Stimulated activated CD4-positive, alpha-beta T cell treated with anti-CD3 and anti-CD28 coated beads, Interleukin-2, amount 100 ng/mL, for 4 hours (primary cell): ENCODE results near the gene KMT5B.

ENCODE experiments used
- DNase-seq: peaks from one replicate; pipeline ENCODE4 v3.0.0-alpha.2; 2020; ENCODE audit warnings: low read depth

The KMT5B gene

DNA sequence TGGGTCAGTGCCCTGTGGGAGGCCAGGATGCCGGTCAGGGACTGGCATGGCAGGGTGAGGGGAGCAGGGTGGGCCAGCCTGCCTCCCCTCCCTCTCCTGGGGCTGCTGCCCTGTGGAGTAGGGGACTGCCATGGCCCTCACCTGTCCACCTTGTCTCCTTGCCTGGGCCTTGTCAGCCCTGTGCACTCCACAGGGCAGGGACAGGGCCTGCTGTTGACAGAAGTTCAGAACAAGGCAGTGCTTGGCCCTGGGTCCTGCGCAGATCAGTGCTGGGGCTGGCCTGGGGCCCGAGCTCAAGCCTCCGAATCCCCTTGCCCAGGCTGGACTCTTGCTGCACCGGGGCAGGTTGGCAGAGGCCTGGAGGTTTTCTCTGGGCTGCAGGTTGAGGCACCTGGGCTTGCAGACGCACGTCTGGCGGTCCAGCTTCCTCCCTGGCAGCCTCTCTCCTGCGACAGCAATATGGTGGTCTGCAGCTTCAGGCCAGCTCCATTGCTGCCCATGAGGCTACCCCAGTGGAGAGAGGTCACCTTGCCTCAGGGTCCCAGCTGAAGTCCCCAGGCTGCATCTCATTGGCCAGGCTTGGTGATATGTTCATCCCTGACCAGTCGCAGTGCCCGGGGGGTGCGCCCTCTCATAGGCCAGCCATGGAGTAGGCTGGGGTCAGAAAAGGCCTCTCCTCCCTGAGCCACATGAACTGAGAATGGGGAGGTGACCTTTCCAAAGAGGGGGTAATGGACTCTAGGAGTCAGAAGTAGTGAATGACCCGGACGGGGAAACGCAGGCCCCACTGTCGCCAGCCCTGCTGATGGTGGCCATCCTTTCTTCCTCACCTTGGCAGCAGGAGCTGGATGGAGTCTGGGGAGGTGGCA is 70.4 kb downstream of the KMT5B start:
- DNase-seq = no peak

DNA sequence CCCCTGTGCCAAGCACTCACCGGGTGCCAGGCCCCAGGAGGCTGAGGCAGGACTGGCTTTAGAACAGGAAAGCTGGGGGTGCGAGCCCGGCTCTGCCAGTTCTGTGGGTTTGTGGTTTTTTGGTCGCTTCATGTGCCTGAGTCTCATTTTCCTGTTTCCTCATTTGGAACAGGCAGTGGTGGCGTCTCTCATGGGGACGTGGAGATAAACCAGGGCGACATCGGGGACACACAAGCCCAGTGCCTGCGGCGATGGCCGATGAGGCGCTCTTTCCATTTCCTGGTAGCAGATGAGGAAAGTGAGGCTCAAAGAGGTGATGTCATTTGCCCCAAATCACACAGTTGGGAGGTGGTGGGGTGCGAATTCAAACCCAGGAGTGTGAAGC is 71.1 kb downstream of the KMT5B start:
- DNase-seq = peak; percentile 41

DNA sequence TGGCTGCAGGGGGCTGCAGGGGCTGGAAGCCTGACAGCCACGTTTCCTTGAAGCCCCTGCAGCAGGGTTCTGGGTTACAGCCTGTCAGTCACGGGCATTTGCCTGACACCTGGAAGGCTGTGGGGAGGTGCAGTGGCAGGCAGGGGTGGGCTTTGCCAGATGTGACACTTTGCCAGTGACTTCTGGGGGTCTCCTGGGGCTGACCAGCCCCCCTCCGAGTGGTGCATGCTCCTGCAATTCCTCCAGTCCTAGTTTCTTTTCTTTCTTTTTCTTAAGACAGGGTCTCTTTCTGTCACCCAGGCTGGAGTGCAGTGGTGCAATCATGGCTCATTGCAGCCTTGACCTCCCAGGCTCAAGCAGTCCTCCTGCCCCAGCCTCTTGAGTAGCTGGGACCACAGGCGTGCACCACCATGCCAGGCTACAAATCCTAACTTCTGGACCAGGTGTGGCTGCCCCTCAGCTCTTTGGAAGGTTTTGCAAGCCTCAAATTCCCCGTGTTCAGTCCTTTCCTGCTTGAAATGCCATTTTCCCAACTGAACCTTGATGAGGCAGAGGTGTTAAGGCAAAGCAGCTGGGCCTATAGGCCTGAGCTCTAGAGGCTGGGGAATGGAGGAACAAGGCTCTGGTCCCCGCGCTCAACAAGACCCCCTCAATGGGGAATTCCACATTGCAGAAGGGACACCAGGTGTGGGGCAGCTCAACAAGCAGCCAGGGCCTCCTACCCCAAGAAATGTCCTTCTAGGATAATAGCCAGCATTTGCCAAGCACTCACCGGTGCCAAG is 71.7 kb downstream of the KMT5B start:
- no peak for DNase-seq

DNA sequence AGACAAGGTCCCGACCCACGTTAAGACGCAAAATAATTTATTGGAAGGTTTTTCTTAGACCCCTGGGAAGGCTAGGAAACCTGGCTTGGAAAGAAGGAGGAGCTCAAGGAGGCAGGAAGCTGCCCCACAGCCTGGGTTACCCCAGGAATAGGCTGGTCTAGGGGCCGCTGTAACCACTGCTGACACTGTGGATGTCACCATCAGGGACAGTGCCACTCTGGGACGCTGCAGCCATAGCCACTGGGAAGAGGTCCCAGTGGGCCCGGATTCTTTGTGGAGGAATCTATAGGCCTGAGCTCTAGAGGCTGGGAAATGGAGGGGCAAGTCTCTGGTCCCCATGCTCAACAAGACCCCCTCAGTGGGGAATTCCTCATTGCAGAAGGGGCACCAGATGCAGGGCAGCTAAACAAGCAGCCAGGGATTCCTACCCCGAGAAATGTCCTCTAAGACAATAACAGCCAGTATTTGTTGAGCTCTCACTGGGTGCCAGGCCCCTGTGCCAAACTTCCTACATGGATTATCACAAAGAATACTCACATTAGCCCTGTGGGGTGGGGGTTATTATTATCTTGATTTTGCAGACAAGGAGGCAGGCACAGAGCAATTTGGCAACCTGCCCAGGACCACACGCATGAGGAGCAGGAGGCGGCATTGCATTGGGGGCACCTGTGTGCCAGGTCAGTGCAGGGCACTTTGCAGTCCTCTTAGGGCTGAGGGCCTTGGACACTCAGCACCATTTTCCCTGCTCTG is 72.4 kb downstream of the KMT5B start:
- no peak for DNase-seq

DNA sequence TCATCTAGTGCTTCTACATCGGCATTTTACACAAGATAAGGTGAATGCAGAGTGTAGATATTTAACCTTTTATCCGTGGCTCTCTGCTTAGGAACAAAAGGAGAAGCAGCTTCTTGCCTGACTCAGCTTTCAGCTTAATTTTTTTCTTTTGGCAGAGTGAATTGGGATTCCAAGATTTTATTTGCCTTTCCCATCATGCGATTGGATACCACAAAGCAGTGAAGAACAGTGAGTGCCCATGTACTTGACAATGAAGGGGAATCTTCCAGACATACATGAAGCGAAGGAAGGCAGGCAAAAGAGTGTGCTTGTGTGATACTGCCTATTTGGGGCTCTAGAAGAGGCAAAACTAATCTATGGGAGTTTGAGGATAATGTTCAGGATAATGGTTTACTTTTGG is 74.9 kb downstream of the KMT5B start:
- DNase-seq = no peak

DNA sequence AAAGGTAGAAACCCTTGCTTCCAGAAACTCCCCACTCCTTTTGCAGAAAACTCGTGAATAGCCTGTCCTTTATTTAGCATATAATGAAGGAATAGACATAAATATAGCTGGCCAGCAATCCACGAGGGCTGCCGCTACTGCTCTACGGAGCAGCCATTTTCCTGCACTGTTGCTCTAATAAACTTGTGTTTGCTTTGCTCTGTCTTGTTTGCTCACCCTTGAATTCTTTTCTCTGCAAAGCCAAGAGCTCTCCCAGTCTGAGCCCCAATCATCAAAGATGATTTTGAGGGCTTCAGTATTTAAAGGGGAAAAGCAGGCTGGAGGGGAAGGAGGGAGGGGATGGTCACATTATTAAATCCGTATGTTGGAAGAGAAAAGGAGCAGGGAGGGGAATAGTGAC is 75.3 kb downstream of the KMT5B start:
- DNase-seq = no peak

DNA sequence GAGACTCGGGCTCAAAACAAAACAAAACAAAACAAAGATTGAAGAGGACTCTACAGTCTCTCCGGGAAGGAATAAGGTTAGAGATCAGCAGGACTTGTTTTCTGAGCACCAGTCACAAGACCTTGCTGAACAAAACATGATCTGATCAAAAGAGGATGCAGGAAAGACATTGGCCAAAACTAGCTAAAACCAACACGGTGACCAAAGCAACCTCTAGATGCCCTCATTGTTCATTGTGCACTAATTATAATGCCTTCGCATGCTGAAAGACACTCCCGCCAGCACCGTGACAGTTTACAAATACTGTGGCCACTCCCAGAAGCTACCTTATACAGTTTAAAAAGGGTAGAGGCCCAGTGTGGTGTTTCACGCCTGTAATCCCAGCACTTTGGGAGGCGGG is 76.2 kb downstream of the KMT5B start:
- no peak for DNase-seq

DNA sequence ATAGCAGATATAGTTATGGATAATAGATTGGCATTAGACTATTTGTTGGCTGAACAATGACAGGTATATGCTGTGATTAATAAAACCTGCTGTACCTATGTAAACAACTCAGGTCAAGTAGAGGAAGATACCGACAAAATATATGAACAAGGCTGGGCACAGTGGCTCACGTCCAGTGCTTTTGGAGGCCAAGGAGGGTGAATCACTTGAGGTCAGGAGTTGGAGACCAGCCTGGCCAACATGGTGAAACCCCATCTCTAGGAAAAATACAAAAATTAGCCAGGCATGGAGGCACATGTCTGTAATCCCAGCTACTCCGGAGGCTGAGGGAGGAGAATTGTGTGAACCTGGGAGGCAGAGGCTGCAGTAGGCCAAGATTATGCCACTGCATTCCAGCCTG is 77.9 kb downstream of the KMT5B start:
- DNase-seq = no peak

DNA sequence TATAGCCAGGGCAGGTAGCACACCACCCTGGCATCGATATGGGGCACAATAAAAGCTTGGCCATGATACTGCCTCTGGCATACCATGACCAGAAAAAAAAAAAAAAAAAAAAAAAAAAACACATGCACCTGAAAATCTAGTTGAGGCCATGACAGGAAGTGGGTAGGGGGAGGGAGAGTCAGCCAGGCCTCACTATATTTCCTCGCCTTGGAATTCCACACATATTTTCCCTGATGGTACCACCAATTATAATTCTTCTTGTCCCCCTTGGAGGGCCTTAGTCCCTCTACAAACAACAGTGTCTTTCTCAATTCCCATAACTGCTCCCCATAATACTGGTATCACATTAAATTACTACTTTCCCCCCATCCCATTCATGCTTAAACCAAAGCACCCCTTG is 79.3 kb downstream of the KMT5B start:
- no peak for DNase-seq

DNA sequence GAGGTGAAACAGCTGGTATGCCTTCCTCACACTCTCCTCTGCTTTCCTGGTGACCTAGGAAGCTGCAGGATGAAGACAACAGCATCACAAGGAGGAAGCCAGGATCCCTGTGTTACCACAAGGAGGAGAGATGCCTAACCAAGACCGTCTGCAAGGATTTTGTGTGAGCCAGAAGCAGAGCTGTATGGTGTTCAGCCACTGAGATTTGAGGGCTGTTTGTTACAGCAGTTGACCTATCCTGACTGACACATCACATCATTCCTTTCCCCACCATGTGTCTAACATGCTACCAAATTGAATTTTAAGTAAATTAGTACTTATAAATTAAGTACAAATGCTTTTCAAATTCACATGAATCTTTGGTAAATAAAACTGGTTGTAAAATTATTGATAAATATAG is 83.0 kb downstream of the KMT5B start:
- DNase-seq = no peak

DNA sequence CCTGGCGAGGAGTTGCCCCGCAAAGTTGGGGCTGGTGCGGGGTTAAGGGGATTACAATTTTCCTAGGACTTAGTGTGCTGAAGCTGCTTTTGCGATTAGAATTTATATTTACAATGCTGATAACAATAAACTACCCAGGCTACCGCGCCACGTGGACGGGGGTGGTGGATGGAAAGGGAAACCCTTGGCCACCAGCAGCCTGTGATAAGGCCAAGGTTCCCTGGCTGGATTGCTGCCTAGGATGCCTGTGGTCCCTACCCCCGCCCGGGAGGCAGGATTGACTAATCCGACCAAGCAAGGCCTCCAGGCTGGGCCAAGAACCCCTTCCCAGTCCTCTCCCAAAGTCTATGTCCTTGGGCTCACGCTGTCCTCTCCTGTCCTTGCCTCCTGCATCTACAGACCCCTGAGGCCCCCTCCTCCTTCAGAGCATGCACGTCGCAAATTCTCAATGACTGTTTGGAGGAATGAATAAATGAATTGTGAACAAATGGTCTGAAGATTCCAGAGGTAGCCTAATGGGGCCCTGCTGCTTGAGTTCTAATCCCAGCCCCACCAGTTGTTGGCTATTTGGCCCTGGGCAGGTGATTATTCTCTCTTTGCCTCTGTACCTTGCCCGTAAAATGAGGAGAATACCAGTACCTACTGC is 84.3 kb downstream of the KMT5B start:
- DNase-seq = no peak

DNA sequence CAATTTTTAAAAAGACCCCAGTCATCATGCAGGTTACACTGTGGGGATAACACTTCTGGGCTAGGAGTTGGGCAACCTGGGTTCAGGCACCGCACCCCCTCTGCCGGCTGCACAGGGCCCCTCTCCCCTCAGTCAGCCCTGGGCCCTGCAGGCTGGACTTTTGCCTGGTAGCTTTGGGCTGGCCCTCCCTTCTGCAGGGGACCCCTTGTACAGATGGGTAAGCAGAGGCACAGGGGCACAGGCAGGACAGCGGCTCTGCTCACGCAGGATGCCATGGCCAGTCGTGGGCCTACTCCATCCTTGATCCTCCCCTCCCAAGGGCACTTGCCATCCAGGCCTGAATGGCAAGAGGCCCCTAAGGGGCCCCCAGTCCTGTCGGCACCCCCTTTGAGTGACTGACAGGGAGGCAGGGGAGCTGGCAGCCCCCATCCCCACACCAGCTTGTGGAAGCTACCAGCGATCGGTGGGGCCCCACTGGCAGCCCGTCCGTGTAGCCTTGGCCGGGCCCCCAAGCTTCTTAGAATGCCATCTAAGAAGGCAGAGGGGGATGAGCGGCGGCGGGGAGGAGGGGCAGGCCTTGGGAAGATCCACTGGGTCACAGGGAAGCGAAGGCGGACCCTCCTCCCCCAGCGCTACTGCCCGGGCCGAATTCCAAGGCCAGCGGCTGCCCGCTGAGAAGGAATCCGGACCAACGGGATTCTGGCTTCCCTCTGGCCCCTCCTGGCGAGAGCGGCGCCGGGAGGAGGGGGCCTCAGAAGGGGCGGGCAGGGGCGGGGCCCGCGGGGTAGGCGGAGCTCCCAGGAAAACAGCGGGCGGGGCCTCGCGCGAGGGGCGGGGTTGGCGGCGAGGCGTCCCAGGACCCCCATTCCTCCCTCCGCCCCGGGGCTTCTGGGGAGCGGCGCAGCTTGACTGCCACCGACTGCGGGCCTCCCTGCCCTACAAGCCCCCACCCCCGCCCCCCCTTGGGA is 85.1 kb downstream of the KMT5B start:
- DNase-seq = no peak

DNA sequence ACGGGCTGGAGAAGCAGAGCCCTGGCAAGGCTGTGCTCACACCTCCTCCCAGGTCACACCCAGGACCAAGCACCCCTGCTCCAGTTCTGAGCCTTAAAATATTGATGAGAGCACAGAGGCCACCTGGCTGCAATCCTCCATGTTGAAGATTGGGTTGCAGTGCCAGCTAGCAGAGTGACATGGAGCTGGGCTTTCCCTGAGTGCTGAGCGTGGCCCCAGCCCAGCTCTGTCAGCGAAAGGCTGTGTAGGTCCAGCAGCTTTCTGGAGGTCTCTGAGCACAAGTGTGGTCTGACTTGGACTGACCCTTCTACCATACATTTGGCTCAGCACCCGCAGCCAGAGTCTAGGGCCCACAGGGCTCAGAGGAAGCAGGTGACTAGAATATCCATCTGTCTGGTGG is 87.9 kb downstream of the KMT5B start:
- DNase-seq = no peak

DNA sequence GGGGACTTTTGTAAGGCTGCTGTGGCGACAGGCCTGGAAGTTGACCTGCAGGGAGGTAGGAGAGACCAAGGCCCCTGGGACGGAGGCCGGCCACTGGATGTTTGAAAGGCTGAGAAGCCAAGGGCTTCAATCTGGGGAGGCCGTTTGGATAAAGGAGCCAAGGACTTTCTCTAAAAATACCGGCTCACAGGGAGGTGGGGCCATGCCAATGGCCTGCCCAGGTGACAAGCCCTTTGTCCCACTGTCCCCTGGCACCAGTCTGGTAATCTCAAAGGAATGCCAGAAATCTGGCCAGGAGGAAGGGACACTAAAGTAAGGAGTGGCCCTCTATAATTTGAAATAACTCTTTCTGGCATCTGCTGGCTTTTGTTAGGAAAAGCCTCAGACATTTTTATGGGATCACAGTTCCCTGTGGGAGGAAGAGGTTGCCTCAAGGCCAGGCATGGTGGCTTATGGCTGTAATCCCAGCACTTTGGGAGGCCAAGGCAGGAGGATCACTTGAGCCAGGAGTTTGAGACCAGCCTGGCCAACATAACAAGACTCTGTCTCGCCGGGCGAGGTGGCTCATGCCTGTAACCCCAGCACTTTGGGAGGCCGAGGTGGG is 90.1 kb downstream of the KMT5B start:
- DNase-seq = no peak

DNA sequence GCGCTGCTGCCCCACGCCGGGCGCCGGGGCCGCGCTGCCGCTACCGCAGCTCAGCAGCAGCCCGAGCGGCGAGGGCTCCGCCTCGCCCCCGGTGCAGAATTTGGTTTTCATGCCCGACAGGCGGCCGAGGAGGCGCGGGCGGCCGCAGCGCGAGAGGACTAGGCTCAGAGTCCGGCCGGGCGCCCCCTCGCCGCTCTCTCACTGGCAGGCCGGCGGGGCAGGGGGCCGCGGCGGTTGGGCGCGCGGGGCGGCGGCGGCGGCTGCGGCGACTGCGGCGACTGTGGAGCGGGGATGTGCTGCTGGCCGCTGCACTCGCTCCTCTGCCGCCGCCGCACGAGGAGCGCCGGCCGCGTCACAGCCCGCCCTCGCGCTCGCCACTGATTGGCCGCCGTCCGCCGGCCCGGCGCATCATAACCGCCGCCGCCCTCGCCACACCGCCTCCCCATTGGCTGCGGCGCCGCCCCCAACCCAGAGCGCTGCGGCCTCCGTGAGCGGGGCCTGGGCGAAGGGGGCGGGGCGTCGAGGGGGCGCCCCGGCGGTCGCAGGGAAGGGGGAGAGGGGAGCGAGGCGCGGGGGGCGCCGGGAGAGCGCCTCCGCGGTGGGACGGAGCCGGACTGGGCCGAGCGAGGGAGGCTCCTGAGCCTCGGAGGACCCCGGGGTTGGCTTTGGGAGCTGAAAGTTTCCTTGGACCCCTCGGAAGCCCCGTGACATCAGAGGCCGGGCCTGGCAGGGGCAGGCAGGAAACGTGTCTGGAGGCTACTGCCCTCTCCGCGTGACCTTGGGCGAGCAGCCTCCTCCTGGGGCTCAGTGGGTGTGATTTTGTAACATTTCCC is 91.8 kb downstream of the KMT5B start, which contains the start of gene CHKA:
Gene CHKA (minus strand): TSS at position 322 of the 833 bp plus-strand sequence. CDS start 211 bp downstream, at position 111.
- DNase-seq = peak; percentile 86

DNA sequence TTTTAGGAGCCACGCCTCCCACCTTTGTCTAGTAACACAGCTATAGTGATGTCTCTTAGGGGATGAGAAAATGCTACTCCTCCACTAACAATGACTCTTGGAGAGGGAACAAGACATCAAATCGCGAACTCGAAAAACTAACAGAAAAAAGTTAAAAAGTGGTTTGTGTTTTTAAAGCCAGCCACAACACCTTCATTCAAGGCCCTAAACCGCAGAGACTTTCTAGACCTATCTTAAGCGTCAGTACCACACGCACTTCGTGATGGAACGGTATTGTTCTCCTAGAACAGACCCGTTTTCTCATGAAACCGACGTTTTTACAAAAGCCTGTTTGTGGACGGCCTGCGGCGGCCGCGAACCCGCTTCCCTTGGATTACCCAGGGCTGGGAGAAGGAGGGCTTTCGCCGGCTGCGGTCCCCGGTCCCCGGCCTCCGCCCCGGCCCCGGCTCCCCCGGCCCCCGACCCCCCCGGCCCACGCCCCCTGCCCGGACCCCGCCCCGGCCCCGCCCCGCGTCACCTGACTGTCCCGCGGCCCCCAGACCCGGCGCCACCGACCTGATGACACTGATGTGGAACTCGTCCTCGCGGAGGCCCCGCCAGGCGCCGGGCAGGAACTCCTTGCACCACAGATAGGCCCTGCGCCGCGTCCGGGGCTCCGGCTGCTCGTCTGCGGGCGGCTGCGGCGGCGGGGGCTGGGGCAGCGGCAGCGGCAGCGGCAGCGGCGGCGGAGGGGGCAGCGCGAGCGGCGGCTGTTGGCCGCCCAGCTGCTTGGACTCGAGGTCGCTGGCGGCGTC is 92.6 kb downstream of the KMT5B start:
- DNase-seq = peak; percentile 13

DNA sequence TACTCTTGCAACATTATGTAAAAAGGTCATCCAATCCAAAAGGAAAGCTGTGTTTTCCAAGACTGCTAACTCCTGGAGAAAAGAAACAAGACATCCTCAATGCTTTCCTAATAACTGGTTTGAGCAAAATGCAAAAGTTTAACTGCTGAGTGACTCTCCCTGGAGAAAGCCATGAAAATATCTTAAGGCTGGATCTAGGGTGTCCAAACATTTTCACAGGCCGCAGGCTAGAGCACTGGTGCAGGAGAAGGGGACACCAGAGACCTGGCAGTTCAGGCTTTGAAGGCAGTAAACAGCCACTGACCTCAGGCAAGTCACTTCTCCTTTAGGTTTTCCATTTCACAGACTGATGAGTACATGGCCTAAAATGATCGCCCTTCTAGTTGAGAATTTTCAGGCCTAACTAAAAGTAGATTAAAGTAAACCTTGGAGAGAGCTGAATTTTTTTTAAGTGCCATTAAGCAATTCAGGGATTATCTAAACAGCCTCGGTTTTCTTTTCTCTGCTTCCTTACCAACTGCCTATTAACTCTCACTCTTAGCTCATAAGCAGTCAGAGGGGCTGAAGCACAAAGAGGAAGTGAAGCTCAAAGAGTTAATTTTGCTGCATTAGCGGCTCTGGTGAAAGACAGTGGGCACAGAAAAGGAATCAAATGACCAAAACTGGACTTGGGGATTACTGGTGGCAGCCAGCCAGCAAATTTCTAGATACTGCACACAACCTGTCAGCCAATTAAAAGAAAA is 94.2 kb downstream of the KMT5B start:
- DNase-seq = no peak
